Gastrocnemius medialis (tissue), 4 donors: ENCODE results near the gene SDK2. TPM values are rescaled to one million over a fixed set of nuclear protein-coding genes. Genes with fewer than 3 reads are reported as not detected.

Experiments
- ATAC-seq, 2 donors: fragments of 150-250 bp; one replicate each; pipeline ENCODE4 v1.9.1; 2016
- DNase-seq, 2 donors: peaks; one replicate each; pipeline ENCODE4 v3.0.0-alpha.2; 2019
- H3K27ac ChIP-seq, 4 donors: fragments of 200-600 bp; sonication (generic); 1 replicate in 1 of 4; 2 replicates in 3 of 4; pipeline ENCODE4 v1.5.1; 2016 to 2018; ENCODE audit warnings: mild to moderate bottlenecking in 2 of 4, moderate library complexity in 1 of 4
- H3K27me3 ChIP-seq, 3 donors: fragments of 200-600 bp; sonication (generic) in 2 of 3; 1 replicate in 1 of 3; 2 replicates in 2 of 3; pipeline versions ENCODE4 v1.5.1 to v1.6.0; 2016 to 2019; ENCODE audit warnings: mild to moderate bottlenecking in 1 of 3, moderate library complexity in 1 of 3
- H3K36me3 ChIP-seq, 2 donors: fragments of 200-600 bp; sonication (generic) in 1 of 2; one replicate each; pipeline ENCODE4 v1.5.1; 2017 to 2018
- H3K4me1 ChIP-seq, 2 donors: fragments of 200-600 bp; sonication (generic) in 1 of 2; one replicate each; pipeline ENCODE4 v1.5.1; 2016 to 2017; ENCODE audit warnings: mild to moderate bottlenecking in 2 of 2
- H3K4me3 ChIP-seq, 4 donors: fragments of 200-600 bp; sonication (generic) in 3 of 4; 1 replicate in 1 of 4; 2 replicates in 3 of 4; pipeline ENCODE4 v1.5.1; 2016 to 2019; ENCODE audit warnings: mild to moderate bottlenecking in 2 of 4
- H3K9me3 ChIP-seq, 3 donors: fragments of 200-600 bp; sonication (generic) in 2 of 3; 1 replicate in 1 of 3; 2 replicates in 2 of 3; pipeline ENCODE4 v1.5.1; 2016 to 2019
- CTCF ChIP-seq, 5 experiments: fragments of 450-650 bp in 3 of 5; fragments of 200-600 bp in 2 of 5; sonication (generic) in 2 of 5; IDR thresholded peaks in 4 of 5; conservative IDR thresholded peaks in 1 of 5; 1 replicate in 4 of 5; 2 replicates in 1 of 5; pipeline ENCODE4 v1.5.1; 2016 to 2019; ENCODE audit warnings: antibody characterized with exemption in 5 of 5, mild to moderate bottlenecking in 3 of 5, moderate library complexity in 3 of 5
- POLR2A ChIP-seq, 2 donors: fragments of 450-650 bp; IDR thresholded peaks; one replicate each; pipeline ENCODE4 v1.6.1; 2017; ENCODE audit warnings: antibody characterized with exemption in 2 of 2, mild to moderate bottlenecking in 2 of 2, moderate library complexity in 2 of 2
- in situ Hi-C, 4 donors: fragments of 200-750 bp; cut with MboI; loops; one replicate each; pipeline versions ENCODE4 v1.15.0 to v1.8.0; 2017; ENCODE audit warnings: low sequenced_read_pairs in 4 of 4
- intact Hi-C: fragments of 100-400 bp; cut with DNase I; formaldehyde crosslinking; loops from one replicate; pipeline ENCODE4 v1.15.1; 2023; ENCODE audit warnings: low total_unique reads
- total RNA-seq, 4 donors: library from RNA; depleted of rRNA; stranded (reverse); fragments of >200 nt; gene quantifications; one replicate each; pipeline versions ENCODE4 v1.1.0 to v1.2.3, GENCODE V29; 2016

The SDK2 gene
- total RNA-seq, 4 donors from 2014 or later = 0.02 to 0.31 (median 0.13) TPM

GRCh38 chr17:73584049-73584448, 60.2 kb downstream of the SDK2 start:
- no peaks in the 10 kb centered on the region for H3K27me3 ChIP-seq
- no peaks in the 10 kb centered on the region for H3K36me3 ChIP-seq
- in situ Hi-C loops (no loop called here), intact Hi-C loops (no loop called here)
- DNase-seq (no peak), ATAC-seq (no peak)
- TF ChIP-seq CTCF (IDR thresholded peaks at IDR 0.05 in 4 of 5, conservative IDR thresholded peaks at IDR 0.05 in 1 of 5) (no peak), POLR2A (IDR thresholded peaks at IDR 0.05) (no peak)
- H3K9me3 ChIP-seq = no peaks in the 10 kb centered on the region
- H3K27ac ChIP-seq = no peak overlapping the region
- no peaks in the 10 kb centered on the region for H3K4me1 ChIP-seq
- H3K4me3 ChIP-seq = no peak overlapping the region

GRCh38 chr17:73582821-73583220, 61.4 kb downstream of the SDK2 start:
- in situ Hi-C loops = no loop called here
- no peak for TF ChIP-seq POLR2A (IDR thresholded peaks at IDR 0.05)
- TF ChIP-seq CTCF (IDR thresholded peaks at IDR 0.05 in 4 of 5, conservative IDR thresholded peaks at IDR 0.05 in 1 of 5) = no peak
- H3K4me1 ChIP-seq = no peaks in the 10 kb centered on the region
- H3K36me3 ChIP-seq = no peaks in the 10 kb centered on the region
- H3K27me3 ChIP-seq = no peaks in the 10 kb centered on the region
- no peak for DNase-seq
- H3K9me3 ChIP-seq = no peaks in the 10 kb centered on the region
- intact Hi-C loops = no loop called here
- no peak for ATAC-seq
- no peak overlapping the region for H3K4me3 ChIP-seq
- H3K27ac ChIP-seq = no peak overlapping the region

GRCh38 chr17:73582359-73582758, 61.9 kb downstream of the SDK2 start:
- intact Hi-C loops = no loop called here
- ATAC-seq = no peak
- in situ Hi-C loops = no loop called here

GRCh38 chr17:73581379-73581778, 62.9 kb downstream of the SDK2 start:
- no peak for DNase-seq
- no peak for ATAC-seq
- Histone ChIP-seq H3K4me3 (no peak overlapping the region), H3K27me3 (no peaks in the 10 kb centered on the region), H3K27ac (no peak overlapping the region), H3K9me3 (no peaks in the 10 kb centered on the region), H3K4me1 (no peaks in the 10 kb centered on the region), H3K36me3 (no peaks in the 10 kb centered on the region)
- in situ Hi-C loops = no loop called here
- TF ChIP-seq CTCF (IDR thresholded peaks at IDR 0.05 in 4 of 5, conservative IDR thresholded peaks at IDR 0.05 in 1 of 5) (no peak), POLR2A (IDR thresholded peaks at IDR 0.05) (no peak)
- intact Hi-C loops = no loop called here

More at GRCh38 chr17:73582359-73582758, 61.9 kb downstream of the SDK2 start:
- Histone ChIP-seq H3K27ac (no peak overlapping the region), H3K9me3 (no peaks in the 10 kb centered on the region), H3K27me3 (no peaks in the 10 kb centered on the region), H3K4me3 (no peak overlapping the region), H3K4me1 (no peaks in the 10 kb centered on the region), H3K36me3 (no peaks in the 10 kb centered on the region)
- DNase-seq = no peak
- TF ChIP-seq POLR2A (IDR thresholded peaks at IDR 0.05) (no peak), CTCF (IDR thresholded peaks at IDR 0.05 in 4 of 5, conservative IDR thresholded peaks at IDR 0.05 in 1 of 5) (no peak)

GRCh38 chr17:73580073-73580710, 64.1 kb downstream of the SDK2 start:
- ATAC-seq (no peak), DNase-seq (no peak)
- in situ Hi-C loops (no loop called here), intact Hi-C loops (no loop called here)
- Histone ChIP-seq H3K27me3 (no peaks in the 10 kb centered on the region), H3K27ac (no peak overlapping the region), H3K4me3 (no peak overlapping the region), H3K36me3 (no peaks in the 10 kb centered on the region), H3K4me1 (no peaks in the 10 kb centered on the region), H3K9me3 (no peaks in the 10 kb centered on the region)
- no peak for TF ChIP-seq POLR2A (IDR thresholded peaks at IDR 0.05)
- no peak for TF ChIP-seq CTCF (IDR thresholded peaks at IDR 0.05 in 4 of 5, conservative IDR thresholded peaks at IDR 0.05 in 1 of 5)
